DMS114 treated with DMSO at 0.1 percent for 48 hours (cell line): ENCODE measurements around the gene HMX2.

Experiments
- DNase-seq: peaks from one replicate; lab custom pipeline; 2025; ENCODE audit not compliant: unreplicated experiment; lab: John Stamatoyannopoulos, UW

The HMX2 gene, protein sequence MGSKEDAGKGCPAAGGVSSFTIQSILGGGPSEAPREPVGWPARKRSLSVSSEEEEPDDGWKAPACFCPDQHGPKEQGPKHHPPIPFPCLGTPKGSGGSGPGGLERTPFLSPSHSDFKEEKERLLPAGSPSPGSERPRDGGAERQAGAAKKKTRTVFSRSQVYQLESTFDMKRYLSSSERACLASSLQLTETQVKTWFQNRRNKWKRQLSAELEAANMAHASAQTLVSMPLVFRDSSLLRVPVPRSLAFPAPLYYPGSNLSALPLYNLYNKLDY

DNA sequence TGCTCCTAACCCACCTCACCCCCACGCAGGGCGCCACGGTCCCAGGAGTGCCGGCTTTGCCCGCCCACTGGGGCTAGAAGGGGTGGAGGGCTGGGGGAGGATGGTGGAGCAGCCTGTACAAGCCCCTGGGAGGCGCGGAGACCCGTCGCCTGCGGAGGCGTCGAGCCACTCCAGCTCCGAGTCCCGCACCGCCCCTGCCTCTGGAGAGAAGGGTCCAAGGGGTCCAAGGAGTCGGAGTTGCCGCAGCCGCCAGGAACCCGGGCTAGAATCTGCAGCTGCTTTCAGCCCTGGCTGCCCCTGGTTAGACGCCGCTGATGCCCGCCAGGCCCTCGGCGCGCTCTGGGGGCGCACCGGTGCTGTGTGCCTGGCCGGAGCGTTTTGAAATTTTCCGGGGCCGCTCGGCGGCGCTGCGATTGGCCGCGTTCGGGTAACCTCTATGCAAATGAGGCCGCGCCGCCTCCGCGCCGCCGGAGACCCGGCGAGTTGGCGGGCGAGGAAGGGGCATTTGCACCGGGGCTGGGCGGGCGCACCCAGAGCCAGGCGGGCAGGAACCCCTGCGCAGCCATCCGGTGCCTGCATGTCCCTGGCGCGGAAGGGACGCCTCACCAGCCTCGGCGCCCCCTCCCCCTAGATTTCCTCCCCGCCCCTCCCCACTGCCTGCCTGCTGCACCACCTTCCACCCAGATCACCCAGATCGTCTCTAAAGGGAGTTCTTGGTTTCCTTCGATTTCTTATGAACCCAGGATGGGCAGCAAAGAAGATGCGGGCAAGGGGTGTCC, at the start of gene HMX2:
HMX2 (plus strand) TSS at position 502 of the 779 bp plus-strand sequence; CDS start at position 745, 243 bp downstream.
- peak; percentile 24 for DNase-seq

DNA sequence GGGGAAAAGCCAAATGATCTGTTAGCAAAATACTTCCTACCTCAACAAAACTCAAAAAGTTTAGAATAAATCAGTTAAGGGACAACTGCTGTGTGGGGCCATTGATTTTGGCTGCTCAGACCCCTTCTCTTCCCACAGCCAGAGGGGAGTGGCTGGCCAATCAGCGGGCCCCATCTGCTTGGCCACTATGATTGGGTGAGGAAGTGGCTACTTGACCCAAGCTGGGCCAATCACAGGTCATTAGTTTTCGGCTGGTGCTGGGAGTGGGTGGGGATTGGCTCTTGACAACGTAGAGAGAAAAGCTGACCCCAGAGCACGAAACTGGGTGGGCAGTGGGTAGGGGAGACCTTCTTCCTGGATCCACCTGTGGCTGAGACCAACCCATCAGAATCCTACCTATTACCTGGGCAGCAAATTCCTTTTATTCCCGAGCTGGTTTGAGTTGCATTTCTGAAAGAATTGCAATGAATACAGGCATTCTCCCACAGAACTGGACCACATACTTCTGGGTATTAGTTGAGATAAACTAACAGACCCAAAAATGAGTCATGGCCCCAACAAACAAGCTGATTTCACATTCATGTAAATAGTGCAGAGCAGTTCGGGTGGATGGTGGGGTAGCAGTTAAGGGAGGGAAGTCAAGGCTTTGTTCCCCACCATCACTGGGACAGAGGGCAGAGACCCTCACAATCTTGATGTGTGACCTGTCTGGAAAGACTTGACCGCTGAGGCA, 47.7 kb upstream of the HMX2 start:
- no peak for DNase-seq

DNA sequence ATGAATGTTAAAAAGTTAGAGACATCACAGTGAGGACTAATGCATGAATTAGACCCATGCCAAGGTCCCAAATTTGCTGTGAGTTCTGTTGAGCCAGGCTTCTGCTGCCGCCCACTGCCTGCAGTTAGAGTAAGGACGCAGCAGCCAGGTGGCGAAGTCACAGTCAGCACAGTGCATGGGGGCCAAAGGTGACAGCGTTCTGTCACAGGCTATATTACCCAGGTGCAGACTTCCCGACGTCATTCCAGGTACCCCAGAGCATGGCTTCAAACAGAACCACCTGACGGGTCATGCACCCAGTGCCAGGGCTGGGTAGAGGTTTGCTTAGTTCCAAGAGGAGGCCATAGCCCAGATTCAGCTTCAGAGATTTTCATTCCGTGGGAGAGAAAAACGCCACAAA, 46.1 kb upstream of the HMX2 start:
- DNase-seq, result no peak

DNA sequence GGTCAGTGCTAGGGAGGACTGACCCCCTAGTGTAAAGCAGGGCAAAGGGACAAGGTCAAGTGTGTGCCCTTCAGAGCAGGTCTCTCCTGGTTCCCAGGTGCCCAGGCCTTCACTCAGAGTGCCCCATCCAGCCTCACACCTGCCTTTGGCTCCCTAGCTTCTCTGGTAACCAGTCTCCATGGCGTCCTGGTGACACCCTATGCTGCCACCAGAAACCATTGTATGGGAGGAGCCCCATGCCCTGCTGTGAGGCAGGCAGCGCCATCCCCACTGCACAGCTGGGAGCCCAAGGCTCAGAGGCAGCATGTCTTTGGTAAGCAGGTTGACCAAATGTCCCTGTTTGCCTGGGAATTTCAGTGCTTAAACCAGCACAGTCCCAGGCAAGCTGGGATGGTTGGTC, 45.3 kb upstream of the HMX2 start:
- DNase-seq, result no peak

DNA sequence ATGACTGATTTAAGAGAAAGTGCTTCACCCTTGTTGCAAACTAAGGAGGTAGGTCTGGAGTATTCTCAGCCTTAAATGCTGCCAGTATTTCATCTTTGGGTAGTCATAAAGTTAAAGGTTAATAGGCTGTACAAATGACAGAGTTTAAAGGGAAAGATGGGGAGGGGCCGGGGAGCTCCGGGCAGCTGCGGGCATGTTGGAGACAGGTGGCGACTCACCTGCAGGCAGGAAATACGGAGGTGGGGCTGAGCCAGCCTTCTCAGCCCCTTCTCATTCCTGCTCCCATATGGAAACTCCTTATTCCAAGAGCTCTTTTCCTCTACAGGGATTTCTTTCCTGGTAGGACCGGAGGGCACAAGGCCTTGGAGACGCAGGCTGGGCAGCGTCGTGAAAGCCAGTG, 44.0 kb upstream of the HMX2 start:
- no peak for DNase-seq

DNA sequence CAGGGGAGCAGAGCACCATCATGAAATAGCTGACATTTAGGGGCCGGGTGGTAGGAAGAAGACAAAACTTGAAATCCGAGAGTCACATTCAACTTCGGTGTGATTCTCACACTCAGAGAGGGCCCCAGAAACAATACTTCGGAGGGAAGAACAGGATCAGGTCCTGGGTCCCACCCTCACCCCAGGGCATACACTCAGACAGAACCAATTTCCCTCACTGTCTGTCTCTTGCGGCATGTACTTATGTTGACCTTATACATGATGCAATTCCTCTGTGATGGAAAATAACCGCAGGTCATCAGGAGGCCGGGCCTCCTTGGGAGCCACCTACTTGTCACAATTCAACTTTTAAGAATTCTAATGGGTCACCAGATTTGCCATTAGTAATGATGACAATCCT, 38.5 kb upstream of the HMX2 start:
- no peak for DNase-seq

DNA sequence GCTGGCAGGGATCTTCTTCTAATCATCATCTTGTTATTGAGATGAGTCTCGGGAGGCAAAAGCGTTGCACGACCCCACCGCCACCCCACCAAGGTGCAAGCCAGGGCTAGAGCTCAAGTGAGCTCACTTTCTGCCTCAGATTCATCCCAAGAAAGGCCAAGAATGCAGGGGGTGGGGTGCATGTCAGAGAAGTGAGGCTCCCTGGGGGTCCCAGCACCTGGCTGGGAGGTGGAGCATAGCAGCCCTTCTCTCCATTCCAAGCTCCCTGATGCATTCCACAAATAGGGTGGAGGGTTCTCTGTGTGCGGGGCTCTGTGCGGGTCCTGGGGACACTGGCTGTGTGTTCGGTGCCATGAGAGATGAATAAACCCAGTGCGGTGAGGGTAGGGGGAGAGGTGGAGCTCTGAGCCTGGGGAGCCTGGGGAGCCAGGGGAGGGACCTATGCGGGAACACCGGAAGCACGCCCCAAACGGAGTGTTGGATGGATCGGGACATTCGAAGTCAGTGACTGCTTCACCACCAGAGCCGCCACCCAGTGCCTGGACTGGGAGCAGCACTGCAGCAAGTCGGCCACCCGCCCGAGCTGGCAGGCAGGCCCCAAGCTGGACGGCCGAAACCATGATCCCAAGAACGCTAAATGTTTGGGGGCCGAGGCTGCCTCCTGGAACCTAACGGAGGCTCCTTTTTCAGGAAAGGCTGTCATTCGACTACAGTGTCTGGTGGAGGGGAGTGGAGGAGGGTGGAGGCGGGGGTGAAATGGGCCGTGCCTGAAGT, 30.1 kb upstream of the HMX2 start:
- no peak for DNase-seq

DNA sequence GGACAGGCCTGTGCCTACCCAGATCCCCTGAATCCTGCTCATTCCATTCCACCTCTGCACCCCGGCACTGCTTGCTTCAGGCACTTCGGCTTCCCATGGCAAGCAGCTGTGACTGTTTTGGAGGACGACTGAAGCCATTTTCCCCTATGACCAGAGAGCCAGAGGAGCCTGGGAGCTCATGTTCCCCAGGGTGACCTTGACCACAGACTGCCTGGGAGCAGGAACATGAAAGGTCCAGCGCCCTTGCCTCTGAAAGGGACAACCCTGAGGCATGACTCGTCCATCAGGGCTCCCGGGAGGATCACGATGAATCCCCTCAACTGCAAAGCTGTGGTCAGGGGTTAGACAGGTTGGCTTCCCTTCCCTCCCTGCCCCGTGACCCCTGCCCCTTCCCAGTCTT, 28.9 kb upstream of the HMX2 start:
- DNase-seq, result no peak

DNA sequence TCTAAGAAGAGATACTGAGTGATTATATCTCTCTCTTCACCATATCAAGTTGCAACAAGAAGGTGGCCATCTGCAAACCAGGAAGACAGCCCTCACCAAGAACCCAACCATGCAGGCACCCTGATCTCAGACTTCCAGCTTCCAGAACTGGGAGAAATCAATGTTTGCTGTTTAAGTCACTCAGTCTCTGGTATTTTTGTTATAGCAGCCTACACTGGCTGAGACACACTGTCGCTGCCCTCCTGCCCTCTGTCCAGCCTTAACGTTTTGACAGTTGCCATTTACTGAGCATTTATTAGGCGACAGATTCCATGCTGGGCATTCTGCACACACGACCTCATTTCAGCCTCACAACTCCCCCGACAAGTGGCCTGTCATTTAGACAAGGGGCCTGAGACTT, 21.7 kb upstream of the HMX2 start:
- DNase-seq, result no peak

DNA sequence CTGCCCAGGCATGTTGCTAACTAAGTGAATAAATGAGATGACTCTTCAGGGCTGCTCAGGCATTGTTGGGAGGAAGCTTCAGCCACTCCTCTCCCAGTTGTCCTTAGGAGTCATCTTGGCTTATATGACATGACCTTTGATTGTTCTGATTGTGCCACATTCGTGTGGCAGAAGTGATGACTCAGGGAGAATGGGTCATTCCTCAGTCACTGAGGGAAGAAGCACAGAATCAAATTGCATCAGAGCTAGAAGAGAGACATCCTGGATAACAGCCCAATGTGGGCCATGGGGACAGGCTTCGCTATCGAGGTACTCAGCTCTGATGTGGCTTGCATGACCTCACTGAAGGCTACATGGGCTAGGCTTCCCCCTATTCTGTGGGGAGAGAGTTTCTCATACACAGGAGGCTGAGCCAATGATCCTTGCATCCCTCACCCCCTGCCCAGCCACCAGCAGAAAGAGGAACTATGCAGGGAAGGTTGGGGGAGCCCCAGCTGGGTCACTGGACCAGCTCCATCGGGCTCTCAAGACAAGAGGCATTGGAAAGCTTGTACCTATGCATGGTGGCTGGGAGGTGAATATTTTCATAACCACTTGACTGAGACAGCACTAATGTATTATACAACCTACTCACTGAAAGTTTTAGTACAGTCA, 18.2 kb upstream of the HMX2 start:
- DNase-seq, result no peak

DNA sequence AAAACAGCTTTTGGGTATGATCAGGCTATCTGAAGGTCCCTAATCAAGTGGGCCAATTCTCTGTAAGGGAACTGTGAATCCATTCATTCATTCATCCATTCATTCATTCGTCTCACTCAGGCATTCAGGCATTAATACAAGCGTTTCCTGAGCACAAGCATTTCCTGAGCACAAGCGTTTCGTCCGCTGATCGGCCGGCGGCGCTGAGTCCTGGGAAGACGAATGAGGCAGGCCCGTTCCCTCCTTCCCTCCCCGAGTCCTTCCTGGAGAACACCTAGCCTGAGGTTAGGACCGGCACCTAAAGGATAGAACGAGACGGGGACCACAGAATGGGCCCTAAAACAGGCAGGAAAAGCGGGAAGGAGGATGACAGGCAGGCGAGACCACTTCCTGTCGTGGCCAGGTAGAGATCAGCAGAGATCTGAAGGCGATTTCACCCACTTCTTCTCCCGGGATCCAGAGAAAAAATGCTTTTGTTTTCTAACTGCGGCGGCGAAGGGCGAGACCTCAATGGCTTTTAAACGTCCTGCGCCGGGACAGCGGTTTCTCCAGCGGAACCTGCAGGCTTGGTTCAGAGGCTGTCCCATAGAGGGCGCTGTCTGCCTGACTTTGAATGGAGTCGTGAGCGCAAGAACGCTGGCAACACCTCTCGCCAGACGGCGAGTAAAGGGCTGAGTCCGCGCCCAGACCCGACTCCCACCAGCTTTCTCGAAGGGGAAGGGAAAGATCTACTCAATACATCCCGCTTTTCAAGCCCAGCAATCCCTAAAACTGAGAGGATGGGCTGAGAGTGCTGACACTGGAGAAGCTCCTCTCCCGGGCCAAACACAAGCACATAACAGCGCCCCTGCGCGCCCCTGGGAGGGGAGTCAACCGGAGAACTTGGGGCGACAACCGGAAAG, 15.1 kb upstream of the HMX2 start:
- DNase-seq, result peak; percentile 71

DNA sequence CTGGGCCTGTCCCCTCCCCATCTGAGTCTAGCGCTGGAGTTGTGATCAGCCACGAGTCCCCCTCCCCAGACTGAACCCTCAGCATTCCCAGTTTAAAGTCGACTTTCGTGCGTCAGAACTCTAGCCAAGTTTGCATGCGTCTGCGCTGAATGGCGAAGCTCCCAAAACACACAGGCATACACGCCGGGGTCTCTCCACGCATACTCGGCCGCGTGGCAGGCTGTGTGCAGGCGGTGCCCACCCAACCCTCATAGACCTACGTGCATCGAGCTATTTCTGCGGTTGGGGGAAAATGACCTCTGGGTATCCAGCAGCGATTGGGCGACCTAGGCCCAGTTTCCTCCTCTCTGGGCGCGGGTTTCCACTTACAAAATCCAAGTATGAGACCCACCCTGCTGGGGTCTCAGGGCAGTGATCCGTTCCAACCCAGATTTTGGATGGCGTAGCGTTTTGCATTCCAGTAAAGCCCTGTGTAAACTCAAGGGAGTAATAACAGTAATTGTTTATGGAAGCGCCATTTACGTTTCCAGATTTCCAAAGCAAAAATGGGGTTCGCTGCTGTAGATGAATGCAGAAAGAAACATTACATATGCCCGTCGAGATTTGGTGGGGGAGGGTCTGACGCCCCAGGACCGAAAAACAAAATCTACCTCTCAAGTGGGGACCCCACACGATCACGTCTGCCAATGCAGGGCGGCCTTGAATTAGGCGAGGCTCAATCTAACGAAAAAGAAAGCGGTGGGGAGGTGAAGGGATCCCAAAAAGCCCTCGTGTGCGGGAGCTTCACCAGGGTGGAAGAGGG, 14.2 kb upstream of the HMX2 start:
- DNase-seq, result no peak

DNA sequence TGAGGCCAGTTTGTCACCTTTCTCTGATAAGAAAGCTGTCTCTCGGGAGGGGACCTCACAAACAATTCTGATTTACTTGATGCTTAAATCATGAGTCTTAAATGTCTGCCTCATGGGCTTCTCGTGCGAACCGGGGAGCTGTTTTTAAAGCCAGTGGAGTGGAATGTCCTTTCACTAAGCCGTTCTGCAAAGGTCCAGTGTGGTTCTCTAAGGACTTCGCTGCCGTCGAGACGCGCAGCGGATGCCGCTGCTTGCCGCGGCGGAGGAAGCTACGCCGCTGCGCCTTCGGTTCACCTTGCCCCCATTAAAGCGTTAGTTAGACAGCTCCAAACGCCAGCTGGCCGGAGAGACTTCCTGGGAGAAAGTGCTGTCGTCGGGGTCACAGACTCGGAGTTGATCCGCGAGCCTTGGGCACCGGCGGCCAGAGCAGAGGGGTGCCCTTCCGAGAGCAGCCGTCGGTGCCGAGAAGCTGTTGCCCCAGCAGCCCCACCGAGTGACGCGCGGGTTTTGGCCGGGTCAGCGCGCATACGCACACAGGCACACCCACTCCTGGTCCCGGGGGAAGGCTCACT, 13.5 kb upstream of the HMX2 start:
- no peak for DNase-seq

DNA sequence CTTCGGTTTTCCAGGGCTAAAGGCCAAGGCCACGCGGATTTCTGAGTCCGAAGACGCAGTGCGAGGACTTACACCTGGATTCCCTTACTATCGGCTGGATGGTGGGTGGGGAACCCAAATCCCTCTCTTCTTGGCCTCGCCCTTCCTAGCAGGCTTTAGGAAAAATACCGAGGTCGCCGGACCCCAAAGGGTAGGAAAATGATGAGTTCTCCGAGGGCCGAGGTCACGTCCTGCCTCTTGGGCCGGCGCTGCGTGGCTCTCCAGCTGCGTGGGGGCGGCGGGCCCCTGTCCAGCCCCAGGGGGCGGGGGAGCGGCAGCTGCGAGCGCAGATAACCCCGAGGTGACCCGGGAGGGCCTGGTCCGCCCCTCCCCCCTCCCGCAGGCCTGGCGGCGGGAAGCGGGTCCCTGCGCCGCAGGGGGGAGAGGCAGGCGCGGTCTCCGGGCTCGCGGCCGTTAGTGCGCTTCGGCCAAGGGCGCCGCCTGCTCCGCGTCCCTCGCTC, 13.0 kb upstream of the HMX2 start:
- no peak for DNase-seq

DNA sequence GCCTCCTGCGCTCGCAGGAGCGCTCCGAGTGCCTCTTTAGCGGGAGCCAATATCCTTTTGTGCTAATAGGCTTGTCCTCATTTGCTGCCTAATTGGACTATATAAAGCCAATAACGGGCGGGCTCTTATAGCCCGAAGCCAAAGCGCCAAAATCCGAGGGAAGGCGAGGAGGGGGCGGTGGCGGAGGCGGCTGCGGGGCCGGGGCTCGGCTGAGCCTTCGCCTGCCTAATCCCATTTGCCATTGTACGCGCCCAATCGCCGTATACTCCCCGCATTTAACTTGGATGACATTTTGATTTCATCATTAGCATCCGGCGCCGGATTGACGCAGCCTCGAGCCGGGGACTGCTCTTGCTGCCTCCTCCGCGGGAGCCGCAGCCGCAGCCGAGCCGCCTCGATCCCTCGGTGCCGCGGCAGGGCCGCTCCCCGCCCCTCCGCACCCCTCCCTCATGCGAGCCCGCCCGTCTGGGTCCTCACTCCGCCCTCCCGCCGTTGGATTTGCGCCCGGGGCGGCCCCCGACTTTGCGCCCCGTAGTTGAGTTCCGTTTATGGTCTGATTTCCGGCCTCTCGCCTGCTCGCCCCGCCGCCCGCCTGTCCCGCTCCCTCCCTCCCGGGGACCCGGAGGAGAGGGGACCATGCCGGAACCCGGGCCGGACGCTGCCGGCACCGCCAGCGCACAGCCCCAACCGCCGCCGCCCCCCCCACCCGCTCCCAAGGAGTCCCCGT, 12.4 kb upstream of the HMX2 start, which contains the start of gene HMX3:
HMX3 (plus strand) TSS at position 556 of the 727 bp plus-strand sequence; CDS start at position 637, 81 bp downstream.
- DNase-seq, result peak; percentile 44

DNA sequence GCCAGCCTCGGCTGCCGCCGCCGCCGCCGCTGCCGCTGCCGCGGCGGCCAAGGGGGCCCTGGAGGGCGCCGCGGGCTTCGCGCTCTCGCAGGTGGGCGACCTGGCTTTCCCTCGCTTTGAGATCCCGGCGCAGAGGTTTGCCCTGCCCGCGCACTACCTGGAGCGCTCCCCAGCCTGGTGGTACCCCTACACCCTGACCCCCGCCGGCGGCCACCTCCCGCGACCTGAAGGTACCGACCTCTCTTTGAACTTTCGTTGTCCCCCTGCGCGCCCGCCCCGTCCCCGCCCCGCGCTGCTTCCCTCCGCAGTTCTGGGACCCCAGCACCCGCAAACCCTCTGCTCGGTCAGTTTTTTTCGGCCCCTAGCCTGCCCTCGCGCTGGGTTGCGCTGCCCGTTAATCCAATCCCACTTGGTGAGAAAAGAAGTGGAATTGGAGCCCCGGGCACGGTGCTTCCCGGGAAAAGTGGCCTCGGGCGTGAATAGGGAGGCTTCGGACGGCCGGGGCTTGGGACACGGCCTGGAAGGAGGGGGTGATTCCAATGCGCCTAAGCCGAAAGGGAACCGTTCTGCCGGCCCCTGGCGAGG, 11.6 kb upstream of the HMX2 start:
- no peak for DNase-seq
